Measurements from ENCODE around the gene EGFR.

GRCh38 chr7:55138663-55139062 lies 119.8 kb downstream of the EGFR start:
- TF ChIP-seq CTCF (IDR thresholded peaks at IDR 0.05; ENCODE audit: low read depth, low read length) (no peak), EZH2phosphoT487 (IDR thresholded peaks at IDR 0.05; ENCODE audit: low read depth) (no peak)
